ENCODE results near the gene ALDH1A3.

DNA sequence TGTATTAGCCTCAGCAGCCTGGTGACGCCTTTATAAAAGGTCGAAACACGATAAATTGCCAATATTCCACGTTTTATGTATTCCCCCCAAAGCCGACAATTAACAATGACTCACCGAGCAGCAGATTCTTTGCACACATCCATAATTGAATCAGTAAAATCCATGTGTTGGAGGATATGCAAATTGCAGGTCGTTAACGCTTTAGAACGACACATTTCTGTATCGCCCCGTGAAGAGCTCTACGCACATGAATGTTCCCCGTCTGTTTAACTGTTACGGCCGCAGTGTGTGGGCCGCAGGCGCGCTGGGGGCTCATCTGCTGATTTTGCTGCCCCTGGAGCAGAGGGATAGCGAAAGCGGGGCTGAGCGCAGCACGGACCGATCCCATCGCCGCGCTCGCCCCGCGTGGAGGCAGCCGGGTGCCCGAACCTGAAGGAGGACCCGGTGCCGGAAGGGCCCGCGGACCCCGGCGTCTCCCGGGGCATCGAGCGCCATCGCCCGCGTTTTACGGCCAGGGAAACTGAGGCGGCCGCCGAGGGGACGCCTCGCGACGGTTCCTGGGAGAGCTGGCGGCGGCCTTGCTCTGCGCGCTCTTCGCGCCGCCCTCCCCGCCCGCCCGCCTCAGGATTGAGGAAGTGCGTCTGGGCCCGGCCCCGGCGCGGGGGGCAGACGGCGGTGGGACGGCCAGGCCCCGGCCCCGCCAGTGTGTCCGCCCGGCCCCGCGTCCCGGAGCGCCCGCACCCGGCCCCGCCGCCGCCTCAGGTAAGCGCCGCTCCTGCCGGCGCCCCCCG is 39.3 kb downstream of the ALDH1A3 start, which contains the start of gene LRRK1:
- TF ChIP-seq, protein P1, sequence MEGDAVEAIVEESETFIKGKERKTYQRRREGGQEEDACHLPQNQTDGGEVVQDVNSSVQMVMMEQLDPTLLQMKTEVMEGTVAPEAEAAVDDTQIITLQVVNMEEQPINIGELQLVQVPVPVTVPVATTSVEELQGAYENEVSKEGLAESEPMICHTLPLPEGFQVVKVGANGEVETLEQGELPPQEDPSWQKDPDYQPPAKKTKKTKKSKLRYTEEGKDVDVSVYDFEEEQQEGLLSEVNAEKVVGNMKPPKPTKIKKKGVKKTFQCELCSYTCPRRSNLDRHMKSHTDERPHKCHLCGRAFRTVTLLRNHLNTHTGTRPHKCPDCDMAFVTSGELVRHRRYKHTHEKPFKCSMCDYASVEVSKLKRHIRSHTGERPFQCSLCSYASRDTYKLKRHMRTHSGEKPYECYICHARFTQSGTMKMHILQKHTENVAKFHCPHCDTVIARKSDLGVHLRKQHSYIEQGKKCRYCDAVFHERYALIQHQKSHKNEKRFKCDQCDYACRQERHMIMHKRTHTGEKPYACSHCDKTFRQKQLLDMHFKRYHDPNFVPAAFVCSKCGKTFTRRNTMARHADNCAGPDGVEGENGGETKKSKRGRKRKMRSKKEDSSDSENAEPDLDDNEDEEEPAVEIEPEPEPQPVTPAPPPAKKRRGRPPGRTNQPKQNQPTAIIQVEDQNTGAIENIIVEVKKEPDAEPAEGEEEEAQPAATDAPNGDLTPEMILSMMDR (IDR thresholded peaks at IDR 0.05), result no peak
- TF ChIP-seq, protein P2, sequence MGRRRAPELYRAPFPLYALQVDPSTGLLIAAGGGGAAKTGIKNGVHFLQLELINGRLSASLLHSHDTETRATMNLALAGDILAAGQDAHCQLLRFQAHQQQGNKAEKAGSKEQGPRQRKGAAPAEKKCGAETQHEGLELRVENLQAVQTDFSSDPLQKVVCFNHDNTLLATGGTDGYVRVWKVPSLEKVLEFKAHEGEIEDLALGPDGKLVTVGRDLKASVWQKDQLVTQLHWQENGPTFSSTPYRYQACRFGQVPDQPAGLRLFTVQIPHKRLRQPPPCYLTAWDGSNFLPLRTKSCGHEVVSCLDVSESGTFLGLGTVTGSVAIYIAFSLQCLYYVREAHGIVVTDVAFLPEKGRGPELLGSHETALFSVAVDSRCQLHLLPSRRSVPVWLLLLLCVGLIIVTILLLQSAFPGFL (CRISPR knock-in tag; IDR thresholded peaks at IDR 0.05; ENCODE audit: borderline replicate concordance), result no peak
- TF ChIP-seq, protein P3, sequence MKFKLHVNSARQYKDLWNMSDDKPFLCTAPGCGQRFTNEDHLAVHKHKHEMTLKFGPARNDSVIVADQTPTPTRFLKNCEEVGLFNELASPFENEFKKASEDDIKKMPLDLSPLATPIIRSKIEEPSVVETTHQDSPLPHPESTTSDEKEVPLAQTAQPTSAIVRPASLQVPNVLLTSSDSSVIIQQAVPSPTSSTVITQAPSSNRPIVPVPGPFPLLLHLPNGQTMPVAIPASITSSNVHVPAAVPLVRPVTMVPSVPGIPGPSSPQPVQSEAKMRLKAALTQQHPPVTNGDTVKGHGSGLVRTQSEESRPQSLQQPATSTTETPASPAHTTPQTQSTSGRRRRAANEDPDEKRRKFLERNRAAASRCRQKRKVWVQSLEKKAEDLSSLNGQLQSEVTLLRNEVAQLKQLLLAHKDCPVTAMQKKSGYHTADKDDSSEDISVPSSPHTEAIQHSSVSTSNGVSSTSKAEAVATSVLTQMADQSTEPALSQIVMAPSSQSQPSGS (CRISPR knock-in tag; IDR thresholded peaks at IDR 0.05; ENCODE audit: borderline replicate concordance, low read depth), result no peak
- TF ChIP-seq, protein P4, sequence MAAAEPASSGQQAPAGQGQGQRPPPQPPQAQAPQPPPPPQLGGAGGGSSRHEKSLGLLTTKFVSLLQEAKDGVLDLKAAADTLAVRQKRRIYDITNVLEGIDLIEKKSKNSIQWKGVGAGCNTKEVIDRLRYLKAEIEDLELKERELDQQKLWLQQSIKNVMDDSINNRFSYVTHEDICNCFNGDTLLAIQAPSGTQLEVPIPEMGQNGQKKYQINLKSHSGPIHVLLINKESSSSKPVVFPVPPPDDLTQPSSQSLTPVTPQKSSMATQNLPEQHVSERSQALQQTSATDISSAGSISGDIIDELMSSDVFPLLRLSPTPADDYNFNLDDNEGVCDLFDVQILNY (CRISPR knock-in tag; IDR thresholded peaks at IDR 0.05), result no peak
- TF ChIP-seq, protein P5, sequence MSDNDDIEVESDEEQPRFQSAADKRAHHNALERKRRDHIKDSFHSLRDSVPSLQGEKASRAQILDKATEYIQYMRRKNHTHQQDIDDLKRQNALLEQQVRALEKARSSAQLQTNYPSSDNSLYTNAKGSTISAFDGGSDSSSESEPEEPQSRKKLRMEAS (CRISPR knock-in tag; IDR thresholded peaks at IDR 0.05), result peak; percentile 22; the same call in 1 of the 2 replicates
- no peak for TF ChIP-seq RORB (CRISPR knock-in tag; IDR thresholded peaks at IDR 0.05)
- TF ChIP-seq SP1 (CRISPR knock-in tag; conservative IDR thresholded peaks at IDR 0.05), result no peak
- TF ChIP-seq, protein P6, sequence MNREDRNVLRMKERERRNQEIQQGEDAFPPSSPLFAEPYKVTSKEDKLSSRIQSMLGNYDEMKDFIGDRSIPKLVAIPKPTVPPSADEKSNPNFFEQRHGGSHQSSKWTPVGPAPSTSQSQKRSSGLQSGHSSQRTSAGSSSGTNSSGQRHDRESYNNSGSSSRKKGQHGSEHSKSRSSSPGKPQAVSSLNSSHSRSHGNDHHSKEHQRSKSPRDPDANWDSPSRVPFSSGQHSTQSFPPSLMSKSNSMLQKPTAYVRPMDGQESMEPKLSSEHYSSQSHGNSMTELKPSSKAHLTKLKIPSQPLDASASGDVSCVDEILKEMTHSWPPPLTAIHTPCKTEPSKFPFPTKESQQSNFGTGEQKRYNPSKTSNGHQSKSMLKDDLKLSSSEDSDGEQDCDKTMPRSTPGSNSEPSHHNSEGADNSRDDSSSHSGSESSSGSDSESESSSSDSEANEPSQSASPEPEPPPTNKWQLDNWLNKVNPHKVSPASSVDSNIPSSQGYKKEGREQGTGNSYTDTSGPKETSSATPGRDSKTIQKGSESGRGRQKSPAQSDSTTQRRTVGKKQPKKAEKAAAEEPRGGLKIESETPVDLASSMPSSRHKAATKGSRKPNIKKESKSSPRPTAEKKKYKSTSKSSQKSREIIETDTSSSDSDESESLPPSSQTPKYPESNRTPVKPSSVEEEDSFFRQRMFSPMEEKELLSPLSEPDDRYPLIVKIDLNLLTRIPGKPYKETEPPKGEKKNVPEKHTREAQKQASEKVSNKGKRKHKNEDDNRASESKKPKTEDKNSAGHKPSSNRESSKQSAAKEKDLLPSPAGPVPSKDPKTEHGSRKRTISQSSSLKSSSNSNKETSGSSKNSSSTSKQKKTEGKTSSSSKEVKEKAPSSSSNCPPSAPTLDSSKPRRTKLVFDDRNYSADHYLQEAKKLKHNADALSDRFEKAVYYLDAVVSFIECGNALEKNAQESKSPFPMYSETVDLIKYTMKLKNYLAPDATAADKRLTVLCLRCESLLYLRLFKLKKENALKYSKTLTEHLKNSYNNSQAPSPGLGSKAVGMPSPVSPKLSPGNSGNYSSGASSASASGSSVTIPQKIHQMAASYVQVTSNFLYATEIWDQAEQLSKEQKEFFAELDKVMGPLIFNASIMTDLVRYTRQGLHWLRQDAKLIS (CRISPR knock-in tag; IDR thresholded peaks at IDR 0.05; ENCODE audit: borderline replicate concordance), result no peak
- TF ChIP-seq FOXP1 (CRISPR knock-in tag; IDR thresholded peaks at IDR 0.05; ENCODE audit: borderline replicate concordance), result 0 out of 2 replicates have a peak, but pooled peaks have one; percentile 19
- TF ChIP-seq, protein P7, sequence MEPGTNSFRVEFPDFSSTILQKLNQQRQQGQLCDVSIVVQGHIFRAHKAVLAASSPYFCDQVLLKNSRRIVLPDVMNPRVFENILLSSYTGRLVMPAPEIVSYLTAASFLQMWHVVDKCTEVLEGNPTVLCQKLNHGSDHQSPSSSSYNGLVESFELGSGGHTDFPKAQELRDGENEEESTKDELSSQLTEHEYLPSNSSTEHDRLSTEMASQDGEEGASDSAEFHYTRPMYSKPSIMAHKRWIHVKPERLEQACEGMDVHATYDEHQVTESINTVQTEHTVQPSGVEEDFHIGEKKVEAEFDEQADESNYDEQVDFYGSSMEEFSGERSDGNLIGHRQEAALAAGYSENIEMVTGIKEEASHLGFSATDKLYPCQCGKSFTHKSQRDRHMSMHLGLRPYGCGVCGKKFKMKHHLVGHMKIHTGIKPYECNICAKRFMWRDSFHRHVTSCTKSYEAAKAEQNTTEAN (CRISPR knock-in tag; IDR thresholded peaks at IDR 0.05), result 0 out of 2 replicates have a peak, but pooled peaks have one; percentile 30
